Glomerular visceral epithelial cell (primary cell): ENCODE data around the gene ABLIM3.
A peak's percentile ranks its signal among the peaks of the same experiment; 100 is the strongest.
"Not testable (repeated sequence)": the region's sequence is repeated elsewhere in the genome, so short reads cannot be mapped to it uniquely, and the experiment has no call there.

Experiments used
- DNase-seq: peaks from one replicate; pipeline ENCODE4 v3.0.0-alpha.2; 2016; ENCODE audit errors: extremely low spot score

The ABLIM3 gene

DNA sequence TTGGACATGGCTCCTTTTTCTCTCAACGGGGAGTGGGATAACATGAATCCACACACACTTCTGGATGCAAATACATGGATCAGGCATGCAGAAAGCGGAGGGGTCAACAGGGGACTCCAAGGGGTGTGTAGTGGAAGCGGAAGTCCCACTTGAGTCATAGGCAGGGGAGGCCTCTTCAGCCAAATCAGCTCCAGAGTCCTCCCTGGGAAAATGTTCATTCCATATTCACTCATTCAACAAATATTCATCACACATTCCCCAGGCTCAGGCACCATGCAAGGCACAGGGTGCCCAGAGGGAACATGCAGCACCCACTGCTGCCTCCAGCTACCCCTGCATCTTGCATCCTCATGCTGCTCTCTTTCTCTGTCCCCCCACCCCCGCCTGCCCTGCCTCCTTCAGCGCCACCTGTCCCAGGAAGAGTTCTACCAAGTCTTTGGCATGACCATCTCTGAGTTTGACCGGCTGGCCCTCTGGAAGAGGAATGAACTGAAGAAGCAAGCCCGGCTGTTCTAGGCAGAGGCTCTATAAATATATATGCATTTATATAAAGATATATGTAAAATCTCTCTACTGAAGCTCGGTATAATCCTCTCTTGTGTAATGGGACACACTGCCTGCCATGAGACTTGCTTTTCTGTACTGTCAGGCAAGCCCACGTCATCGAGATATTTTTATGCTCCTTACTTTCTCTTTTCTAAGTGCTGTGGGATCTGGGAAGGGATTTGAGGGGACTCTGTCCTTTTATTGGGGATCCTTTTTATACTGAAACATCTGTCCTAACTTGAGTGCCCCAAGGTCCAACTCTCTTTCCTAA is 116.8 kb downstream of the ABLIM3 start:
- peak; percentile 93 for DNase-seq

DNA sequence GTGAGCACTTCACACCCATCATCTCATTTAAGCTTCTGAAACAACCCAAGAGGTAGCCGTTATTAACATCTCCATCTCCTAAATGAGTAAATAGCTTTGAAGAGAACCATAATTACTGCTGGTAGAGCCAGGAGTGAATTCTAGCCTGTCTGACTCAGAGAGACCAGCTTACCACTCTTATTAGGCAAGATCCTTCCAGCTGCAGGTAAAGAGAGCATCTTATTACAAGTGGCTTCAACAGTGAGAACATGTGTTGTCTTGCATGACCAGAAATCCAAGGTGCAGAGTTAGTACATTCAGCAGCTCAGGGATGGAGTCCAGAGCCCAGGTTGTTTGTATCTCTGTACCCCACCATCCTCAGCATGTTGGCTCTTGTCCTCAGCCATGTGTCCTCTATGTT is 119.5 kb downstream of the ABLIM3 start:
- DNase-seq = peak; percentile 28

DNA sequence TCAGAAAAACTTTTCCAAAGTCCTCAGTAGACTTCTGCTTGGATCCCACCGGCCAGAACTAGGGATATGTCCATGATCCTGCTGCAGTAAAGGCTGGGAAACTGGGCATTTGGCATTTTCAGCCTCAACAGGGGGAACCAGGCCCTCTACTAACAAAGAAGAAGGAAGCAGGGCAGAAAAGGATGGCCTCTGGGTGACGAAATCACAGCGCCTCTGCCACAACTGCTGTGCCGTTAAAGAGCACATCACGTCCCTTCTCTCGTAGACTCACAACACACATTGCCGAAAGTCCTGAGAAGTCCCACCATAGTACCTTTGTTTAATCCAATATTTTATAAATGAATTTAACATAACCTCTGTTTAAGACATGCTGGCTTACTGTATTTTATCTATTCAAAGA is 120.0 kb downstream of the ABLIM3 start:
- DNase-seq = no peak

DNA sequence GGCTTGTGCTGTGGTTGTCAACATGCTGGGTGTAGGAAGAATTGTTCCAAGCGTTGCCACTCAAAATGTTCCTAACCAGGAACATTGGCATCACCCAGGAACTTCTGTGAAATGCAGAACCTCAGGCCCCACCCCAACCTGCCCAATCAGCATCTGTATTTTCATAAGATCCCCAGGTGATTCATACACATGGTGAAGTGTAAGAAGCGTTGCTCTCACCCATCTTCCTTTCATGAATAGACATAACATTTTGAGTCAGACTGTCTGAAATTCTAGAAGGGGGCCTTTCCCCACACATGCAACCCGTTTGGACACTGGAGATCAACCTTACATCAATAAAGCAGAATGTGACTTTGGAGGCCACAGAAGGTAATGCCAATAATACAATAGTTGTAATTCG is 121.0 kb downstream of the ABLIM3 start:
- DNase-seq = peak; percentile 19

DNA sequence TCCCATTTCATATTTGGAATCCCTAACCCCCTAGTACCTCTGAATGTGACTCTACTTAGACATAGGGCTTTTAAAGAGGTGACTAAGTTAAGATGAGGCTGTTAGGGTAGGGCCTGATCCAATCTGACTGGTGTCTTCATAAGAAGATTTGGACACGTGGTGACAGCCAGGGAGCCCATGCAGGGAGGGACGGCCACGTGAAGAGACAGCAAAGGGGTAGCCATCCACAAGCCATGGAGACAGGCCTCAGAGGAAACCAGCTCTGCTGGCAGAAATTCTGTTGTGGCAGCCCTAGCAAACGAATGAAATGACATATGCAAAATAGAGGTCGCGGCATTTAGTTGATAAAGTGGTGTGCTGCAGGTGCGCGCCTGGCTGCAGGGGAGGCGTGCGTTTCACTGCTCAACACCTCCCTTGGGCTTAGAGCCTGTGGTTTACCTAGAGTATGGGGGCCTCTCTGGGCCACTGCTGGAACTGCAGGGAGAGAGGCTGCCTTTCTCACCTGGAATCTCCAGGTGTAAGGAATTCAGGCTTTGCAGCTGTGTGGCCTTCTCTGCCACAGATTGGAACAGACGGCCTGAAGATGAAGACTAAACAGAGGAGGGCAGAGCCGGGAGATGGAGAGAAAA is 123.3 kb downstream of the ABLIM3 start:
- DNase-seq = peak; percentile 43

DNA sequence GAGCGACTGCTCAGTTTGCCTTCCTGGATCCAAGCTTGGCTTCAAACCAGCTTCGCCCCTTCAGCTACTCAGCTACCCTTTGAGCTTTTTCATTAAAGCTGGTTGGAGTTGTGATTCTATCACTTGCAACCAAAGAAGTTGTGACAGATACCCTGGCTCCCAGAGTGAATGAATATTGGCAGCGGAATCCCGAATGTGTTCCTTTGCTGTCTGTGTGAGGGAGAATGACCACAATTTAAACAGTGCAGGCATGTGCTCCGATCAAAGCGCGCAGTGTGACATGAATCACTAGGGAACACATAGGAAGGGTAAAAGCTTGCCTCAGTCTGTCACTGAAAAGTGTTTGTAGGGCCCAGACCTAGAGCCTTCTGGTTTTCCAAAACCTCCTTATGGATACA is 123.8 kb downstream of the ABLIM3 start:
- no peak for DNase-seq

DNA sequence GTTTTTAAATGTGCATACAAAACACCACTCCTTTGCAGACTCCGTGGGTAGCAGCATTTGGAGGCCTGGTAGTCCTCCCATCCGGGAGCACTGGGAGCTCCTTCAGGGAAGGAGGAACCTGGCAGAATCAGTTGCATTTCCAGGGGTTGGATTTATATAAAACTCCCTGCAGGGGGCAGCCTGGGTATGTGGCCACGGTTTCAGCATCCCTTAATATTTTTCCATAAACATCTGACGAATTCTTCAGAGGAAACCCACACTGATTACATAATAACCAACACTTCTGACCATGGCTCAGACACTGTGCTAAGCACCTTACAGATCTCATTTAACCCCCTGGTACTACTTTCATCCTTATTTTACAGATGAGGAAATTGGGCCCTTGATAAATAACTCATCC is 124.3 kb downstream of the ABLIM3 start:
- DNase-seq = peak; percentile 53

DNA sequence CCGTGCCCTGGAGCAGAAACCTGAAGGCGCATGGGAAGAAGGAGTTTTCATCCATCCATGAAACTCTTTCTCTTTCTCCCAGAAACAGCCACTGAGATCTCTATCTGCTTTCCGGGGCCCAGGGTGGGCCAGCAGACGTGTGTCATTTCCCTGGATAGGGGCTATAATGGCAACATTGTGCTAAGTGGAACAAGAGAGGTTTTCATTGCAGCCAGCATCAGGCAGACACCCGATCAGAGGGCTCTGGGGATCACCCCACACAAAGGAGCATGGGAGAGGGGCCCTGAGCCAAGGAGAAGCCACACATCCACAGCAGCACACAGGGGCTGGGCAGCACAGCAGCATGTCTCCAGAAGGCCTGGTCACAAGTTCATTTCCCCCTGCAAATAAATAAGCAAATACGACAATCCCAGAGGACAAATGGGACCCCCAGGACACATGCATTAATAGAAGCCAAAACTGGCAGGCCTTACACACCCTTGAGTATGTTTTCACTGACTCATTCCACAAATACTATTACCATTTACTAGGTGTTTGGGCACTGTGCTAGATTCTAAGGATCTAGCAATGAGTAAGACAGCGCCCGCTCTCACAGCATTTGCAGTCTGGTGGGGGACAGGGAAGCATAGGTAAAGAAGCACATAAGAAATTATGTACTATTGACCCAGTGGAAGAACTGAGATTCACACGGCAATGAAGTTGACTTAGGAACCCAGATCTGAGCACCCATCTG is 126.1 kb downstream of the ABLIM3 start:
- DNase-seq = no peak

DNA sequence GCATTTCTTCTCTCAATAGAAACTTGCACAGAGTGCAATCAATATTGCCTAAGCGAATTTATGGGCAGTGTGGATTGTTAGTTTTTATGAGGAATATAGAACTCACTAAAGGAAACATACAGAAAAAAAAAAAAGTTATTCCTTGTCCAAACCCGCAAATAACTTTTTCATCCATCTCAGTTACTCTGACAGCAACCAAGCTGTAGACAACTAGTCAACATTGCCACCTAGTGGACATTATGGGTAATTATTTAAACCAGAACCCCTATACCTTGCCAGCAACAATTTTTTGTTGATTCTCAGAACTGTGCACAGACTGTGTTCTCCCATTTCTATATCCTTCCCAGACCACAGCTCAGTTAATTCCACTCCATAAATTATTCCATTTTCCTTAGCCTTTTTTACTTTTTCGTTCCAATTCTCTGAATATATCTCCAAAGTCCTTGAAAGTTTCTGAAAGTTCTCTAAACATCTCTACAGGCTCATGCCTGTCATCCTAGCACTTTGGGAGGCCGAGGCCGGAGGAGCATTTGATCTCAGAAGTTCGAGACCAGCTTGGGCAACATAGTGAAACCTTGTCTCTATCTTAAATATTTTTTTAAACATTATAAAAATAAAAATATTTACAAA is 127.8 kb downstream of the ABLIM3 start:
- DNase-seq = peak; percentile 68

DNA sequence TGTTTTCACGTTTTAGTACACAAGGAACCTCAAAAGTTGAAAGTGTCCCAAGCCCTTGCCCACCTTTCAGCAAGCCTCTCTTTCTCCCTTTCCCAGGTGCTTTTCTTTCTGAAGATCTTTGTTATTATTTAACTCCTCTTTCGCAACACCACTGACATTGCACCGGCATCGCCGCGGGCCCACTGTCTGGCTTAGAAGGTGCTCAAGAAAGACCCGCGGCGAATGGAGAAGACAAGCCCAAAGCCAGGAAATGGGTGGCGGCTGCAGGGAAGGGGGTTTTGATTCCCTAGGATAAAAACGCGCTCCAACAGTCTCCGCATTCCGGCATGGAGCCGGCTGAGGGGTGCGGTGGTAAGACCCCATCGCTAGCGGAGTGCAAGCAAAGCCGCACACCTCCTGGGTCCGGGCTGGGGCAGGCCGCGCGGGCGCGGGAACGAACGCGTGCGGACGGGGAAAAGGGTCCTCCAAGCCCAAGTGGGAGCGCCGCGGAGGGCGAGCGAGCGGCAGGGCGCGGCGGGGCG is 130.0 kb downstream of the ABLIM3 start:
- DNase-seq = peak; percentile 33

DNA sequence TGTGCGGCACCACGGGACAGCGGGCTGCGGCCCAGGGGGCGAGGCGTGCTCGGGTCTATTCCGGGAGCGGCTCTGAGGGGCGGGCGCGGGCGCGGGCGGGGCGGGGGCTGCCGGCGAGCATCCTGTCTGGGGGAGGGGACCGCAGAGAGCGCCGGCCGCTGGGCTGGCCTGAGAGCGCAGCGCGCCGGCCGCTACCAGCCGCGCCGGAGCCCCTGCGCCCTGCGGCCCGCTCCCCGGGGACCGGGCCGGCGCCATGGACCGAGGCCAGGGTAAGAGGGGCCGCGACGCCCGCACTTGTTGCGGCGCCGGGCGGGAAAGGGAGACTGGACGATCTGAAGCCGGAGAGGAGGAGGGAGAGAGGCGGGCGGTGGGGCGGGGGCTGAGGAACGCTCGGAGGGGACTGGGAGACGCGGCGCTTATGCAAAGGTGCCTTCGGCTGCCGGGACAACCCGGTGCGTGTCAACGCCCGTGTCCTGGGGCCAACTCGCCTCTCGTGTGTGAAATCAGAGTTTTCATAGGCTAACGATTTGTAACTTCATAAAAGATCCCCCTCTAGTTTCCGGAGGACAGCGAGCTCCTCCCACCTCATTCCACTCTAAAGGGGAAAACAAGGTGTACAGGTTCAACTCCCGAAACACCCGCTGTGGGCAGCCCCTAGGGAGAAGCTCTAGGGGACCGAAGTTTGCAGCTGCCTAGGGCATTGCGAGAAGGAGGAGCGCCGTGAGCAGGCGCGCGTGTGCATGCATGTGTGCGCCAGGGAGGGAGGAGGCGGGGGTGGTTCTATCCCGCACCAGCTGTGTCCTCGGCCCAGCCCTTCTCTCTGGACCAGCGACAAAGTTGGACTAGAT is 130.6 kb downstream of the ABLIM3 start, which contains the start of gene AFAP1L1:
Gene AFAP1L1, plus strand, starts transcription at position 144 of the 848 bp plus-strand sequence. Its CDS starts 110 bp downstream, at position 254.
- DNase-seq = peak; percentile 73

DNA sequence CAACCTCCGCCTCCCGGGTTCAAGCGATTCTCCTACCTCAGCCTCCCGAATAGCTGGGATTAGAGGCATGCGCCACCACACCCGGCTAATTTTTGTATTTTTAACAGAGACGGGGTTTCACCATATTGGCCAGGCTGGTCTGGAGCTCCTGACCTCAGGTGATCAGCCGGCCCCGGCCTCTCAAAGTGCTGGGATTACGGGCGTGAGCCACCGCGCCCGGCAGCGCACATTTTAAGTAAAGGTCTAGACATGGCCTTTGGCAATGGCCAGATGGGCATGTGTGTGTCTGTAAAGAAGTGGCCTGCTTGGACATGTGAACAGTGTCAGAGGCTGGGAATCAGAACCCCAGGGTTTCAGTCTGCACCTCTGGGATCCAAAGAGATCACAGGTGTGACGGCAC is 131.5 kb downstream of the ABLIM3 start:
- DNase-seq = not testable (repeated sequence)

DNA sequence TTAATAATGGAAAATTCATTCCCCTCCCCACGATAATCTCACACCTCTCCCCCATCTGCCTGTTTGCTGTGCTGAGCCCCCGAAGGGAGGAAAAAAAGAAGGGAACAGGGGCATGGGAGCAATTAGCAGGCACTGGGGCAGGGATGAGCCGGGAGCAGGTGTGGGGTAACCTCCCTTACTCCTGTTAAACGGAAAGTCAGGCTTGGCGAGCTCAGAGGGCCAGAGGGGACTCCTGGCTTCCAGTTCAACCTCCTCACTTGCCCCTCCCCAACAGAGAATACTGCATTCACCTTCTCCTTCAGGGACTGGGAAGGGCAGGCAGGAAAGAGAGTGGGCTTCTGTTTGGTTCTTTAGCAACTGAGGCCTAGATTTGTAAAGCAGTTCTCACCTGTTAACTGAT is 131.9 kb downstream of the ABLIM3 start:
- DNase-seq = no peak

DNA sequence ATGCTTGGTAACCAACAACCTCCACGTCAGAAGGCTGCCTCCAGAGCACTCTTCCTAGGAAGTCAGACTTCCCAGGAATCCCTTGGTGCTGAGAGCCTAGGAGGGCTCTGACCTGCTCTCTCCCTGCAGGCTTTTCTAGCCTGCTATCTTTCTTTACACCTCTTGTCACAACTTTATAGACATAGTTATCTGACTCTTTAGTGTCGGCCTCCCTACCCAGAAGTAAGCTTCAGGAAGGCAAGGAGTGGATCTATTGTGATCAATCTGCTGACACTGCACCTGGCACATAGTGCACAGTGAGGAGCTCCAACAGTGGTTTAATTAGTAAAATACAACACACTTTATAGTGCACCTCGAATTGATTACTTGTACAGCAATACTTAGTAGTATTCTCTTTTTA is 132.7 kb downstream of the ABLIM3 start:
- DNase-seq = no peak

DNA sequence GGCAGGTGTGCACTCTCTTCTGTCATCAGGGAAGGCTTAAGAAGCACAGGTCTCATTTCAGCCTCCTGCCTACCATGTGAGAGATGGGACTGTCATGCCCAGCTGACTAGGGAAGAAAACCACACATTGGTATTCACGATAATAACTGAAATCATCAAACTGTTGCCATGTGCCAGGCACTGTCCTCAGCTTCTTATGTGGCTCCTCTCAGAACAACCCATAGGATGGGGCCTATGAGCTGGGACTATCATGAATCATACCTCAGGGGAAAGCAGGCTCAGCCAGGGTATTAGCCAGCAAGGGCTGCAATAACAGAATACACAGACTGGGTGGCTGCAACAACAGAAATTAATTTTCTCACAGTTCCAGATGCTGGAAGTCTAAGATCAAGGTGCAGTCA is 133.6 kb downstream of the ABLIM3 start:
- DNase-seq = peak; percentile 34

DNA sequence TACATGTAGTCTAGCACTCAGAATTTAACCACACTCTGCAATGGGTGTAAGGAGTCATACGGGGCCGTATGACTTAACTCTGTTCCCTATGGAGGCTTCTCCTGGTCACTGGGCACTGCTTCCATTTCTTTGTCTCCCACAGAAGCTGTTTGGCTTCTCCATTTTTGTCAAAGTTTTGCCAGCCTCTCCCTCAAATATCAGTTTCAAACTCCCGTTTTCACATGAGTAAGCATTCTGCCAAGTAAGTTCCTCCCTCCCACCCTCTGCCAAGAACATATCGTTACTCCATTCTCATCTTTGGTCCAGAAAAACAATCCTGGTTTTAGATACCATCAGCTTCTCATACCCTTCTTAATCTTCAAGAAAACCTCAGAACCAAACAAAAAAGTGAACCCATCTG is 136.5 kb downstream of the ABLIM3 start:
- no peak for DNase-seq

DNA sequence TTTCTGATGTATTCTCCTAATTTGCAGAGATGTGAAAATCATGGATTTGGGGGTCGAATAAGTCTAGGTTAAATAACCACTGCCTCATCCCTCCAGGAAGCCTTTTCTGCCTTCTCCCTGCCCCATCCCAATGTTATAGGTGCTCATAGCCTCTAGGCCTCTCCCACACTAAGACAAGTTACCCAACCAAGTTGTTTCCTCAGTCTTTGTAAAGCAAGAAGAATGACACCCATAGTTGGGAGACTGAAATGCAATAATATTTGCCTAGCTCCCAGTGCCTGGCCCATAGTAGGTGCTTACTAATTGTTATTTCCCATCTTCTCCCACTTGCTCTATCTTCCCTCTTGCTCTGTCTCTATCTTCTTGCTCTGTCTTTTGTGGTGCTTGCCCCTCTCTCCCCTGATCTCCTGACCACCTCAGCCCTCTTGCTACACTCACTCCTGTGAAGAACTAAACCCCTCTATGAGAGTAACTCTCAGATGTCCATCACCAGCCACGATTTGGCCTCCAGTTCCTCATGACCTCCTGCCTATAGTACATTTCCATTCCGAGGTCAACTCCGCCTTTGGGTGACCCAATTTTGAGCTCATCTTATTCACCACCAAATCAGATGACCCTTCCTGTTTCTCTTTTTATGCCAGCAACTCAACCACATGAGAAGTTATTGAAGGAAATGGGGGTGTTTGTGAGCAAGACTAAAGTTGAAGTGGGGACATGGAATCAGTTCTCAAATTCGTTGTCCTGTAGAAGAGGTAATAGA is 137.3 kb downstream of the ABLIM3 start:
- DNase-seq = no peak

DNA sequence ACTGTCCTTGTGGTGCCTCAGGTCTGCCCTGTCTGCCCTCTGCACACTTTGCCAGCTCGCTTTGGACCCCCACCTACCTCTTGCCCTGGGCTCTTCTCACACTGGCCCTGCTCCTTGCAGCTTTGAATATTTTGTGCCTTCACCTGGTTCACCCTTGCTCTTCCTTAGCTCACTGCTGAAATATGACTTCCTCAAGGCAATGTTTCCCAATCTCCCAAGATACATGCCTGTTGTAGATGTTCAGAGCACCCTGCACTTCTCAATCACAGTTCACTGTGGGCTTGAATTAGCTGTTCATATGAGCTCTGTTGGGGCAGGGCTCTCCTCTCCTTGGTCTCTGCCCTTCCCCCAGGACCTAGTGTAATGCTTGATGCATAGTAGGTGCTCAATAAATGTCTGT is 138.4 kb downstream of the ABLIM3 start:
- no peak for DNase-seq

DNA sequence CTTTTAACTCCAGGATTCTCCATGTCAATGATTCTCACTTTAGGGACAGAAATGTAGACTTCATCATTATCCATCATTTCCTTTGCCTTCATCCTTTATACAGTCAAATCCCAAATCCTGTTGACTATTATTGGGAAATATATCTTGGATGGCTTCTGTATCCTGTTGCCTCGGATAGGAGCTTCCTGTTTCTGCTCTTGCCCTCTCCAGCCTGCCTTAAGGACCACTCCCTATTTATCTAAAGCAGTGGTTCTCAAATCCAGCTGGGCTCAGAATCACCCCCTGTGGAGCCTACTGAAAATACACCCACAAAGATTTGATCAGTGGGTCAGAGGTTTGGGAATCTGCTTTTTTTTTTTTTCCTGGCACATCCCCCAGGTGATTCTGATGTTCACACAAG is 138.8 kb downstream of the ABLIM3 start:
- DNase-seq = no peak

DNA sequence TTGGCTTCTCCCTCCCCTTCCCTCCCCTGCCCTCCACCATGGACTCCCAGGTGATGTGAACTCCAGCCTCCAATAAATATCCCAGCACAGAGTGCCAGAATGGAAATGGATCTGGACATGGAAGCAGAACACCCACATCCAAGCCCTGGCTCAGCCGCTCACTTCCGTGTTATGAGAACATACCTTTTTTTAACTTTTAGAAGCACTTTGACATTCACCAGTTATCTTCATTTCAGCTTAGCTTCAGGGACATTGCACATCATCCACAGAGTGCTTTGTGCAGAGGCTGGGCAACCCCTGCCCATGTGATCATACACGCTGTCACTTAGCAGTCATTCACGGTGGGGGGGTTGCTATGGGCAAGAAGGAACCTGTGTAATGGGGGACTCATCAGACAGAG is 139.5 kb downstream of the ABLIM3 start:
- DNase-seq = no peak
